Tongue (tissue), 2 donors: ENCODE results near the gene FXYD1. TPM values are rescaled to one million over a fixed set of nuclear protein-coding genes. Genes with fewer than 3 reads are reported as not detected.
"Not testable (repeated sequence)": the region's sequence is repeated elsewhere in the genome, so short reads cannot be mapped to it uniquely, and the experiment has no call there.

Experiments
- DNase-seq: peaks from one replicate; pipeline ENCODE4 v3.0.0-alpha.2; 2015
- total RNA-seq: library from RNA; depleted of rRNA; stranded (reverse); fragments of >200 nt; gene quantifications from one replicate; pipeline ENCODE4 v1.2.3, GENCODE V29; 2014

The FXYD1 gene
- total RNA-seq, 1 donor from 2014 or later: 44.2 TPM

- DNase-seq: no peak
These were observed 4.6 kb downstream of the FXYD1 start, which contains the start of gene FXYD7 for GRCh38 chr19:35143231-35143715. Gene FXYD7 (plus strand): TSS chr19:35143255. CDS start chr19:35143334, 79 bp downstream.

- no peak for DNase-seq
These were observed 5.2 kb downstream of the FXYD1 start for GRCh38 chr19:35143818-35144217.

DNA sequence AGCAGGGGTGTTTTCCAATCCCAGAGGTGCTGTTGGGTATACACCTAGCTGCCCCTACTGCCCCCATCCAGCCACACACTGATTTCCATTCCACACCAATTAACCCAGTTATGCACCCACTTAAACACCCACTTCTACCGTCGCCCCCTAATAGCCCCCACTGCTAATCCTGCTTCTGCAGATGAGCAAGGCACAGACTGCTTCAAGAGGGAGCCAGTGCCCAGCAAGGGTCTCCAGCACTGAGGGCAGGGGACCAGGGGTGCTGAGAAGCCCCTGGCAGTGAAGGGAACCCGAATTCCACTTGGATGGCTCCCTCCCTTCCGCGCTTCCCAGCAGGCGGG is 5.6 kb downstream of the FXYD1 start:
- no peak for DNase-seq

GRCh38 chr19:35144600-35145436 is 6.2 kb downstream of the FXYD1 start:
- no peak for DNase-seq

DNA sequence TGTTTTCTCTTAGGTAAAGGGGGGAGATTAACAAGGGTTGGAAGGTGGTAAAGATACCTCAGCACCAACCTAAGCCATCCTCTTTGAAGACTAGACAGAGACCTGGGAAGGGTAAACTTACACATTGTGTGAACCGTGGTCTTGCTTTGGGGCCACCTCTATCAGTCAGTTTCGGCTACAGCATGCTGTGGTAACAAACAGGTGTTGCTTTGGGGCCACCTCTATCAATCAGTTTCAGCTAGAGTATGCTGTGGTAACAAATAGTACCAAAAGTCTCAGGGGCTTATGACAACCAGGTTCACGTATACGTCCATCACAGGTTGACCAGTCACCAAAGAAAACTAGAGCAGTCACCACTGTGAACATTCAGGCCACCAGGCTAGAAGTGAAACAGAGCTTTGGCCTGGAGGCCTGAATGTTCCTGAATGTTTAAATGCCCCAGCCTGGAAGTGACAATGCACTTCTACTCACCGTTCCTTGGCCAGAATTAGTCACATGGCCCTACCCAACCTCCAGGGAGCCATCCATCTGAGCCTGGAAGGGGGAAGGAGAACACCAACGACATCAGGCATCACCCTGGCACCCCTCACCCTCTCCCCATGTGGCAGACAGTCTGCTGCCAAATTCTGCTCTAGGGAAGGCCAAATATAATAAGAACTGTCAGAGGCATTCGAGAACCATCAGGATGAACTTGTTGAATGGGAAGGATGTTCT is 8.3 kb downstream of the FXYD1 start:
- no peak for DNase-seq

- DNase-seq: no peak
These were observed 10.8 kb downstream of the FXYD1 start for GRCh38 chr19:35149463-35149862.

GRCh38 chr19:35150445-35150844 is 11.8 kb downstream of the FXYD1 start:
- no peak for DNase-seq

DNA sequence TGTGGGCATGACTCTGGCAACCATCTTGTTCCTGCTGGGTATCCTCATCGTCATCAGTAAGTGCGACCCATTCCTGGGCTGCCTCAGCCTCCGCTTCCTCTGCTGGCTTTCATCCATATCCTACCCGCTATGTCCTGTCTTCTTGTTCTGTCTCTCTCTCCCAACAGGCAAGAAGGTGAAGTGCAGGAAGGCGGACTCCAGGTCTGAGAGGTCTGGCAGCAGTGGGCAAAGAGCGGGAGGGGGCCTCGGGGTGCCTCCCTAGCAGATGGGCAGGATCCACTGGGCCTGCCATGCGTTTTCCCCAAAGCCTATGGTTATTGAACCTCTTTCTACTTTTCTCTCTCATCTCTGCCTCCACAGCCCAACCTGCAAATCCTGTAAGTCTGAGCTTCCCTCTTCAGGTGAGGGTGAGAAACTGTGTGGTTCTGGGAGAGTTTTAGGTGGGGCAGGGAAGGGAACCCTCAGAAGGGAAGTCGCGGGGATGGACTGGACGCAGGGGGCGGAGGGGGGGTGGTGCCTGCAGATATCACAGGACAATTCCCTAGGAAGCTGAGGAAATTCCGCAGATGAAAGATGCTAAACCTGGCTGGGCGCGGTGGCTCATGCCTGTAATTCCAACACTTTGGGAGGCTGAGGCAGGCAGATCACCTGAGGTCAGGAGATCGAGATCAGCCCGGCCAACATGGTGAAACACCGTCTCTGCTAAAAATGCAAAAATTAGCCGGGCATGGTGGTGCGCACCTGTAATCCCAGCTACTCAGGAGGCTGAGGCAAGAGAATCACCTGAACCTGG is 12.8 kb downstream of the FXYD1 start:
- no peak for DNase-seq

- DNase-seq: not testable (repeated sequence)
These were observed 14.5 kb downstream of the FXYD1 start for GRCh38 chr19:35153129-35153522.

- DNase-seq: peak; percentile 28
These were observed 15.3 kb downstream of the FXYD1 start for GRCh38 chr19:35153701-35154524.

DNA sequence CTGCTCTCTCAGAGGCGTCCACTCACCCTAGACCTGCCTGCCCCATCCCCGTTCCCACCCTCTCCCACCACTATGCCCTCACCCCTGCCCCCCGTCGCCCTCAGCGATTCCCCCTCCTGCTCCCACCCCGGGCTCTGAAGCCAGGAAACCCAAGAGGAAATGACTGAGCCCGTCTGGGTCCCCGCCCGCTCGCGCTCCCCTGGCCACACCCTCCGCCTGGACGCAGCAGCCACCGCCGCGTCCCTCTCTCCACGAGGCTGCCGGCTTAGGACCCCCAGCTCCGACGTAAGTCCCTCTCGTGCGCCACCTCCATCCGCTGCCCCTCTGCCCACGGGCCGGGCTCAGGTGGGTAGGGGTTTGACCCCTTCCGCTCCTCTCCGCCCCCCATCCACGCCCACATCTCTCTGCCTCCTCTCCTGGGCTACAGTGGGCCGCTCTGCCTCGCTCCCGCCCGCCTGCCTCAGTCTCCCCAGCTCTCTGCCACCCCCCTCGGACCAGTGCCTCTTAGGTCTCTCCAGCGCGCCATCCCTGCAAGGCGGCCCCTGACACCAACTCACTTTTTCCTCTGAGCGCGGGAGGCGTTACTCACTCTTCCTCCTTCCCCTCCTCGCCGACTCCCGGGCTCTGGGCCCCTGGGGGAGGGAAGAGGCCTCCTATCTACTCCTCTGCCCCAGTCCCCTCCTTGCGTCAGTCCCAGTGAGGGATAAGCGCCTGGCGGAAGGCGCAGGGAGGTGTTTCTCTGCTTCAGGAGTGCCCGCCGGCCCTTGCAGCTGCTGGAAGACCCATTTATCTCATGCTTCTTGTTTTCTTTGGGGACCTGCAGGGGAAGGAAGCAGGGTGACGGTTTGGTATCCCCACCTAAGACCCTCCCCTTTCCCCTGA is 16.1 kb downstream of the FXYD1 start, which contains the start of gene FXYD5:
Gene FXYD5 (plus strand): TSS at position 211 of the 882 bp plus-strand sequence. CDS start 816 bp downstream, outside the sequence.
- peak; percentile 51 for DNase-seq

DNA sequence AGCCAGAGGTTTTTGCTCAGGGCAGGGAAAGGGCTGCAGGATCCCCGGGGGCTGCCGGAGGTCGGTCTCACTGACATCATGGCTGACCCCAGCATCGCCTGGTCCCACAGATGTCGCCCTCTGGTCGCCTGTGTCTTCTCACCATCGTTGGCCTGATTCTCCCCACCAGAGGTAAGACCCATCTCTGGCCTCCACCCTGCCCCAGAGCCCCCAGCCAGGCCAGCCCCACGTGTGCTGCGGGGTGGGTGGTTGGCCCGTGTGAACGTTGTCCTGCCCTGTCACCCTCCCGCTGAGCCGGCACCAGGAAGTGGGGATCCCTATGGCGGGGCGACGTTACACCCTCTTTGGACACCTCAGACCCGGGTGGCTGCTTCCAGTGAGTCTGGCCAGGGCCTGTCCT is 16.8 kb downstream of the FXYD1 start:
- no peak for DNase-seq

- no peak for DNase-seq
These were observed 17.5 kb downstream of the FXYD1 start for GRCh38 chr19:35155981-35156672.

- DNase-seq: no peak
These were observed 18.0 kb downstream of the FXYD1 start for GRCh38 chr19:35156673-35157014.

GRCh38 chr19:35157431-35157830 is 18.8 kb downstream of the FXYD1 start:
- DNase-seq: no peak

DNA sequence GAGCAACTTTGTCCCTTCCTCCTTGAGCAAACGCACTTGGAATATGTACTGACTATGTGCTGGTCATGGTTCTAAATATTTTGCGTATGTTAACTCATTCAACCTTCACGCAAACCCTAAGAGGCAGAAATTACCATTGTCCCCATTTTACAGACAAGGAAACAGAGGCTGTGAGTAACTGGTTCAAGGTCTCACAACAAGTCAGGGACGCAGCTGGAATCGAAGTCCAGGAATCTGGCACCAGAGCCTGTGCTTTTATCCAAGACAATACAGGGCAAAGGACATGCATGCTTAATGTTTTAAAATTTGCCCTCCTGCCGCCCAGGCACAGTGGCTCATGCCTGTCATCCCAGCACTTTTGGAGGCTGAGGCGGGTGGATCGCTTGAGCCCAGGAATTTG is 21.0 kb downstream of the FXYD1 start:
- DNase-seq: no peak

DNA sequence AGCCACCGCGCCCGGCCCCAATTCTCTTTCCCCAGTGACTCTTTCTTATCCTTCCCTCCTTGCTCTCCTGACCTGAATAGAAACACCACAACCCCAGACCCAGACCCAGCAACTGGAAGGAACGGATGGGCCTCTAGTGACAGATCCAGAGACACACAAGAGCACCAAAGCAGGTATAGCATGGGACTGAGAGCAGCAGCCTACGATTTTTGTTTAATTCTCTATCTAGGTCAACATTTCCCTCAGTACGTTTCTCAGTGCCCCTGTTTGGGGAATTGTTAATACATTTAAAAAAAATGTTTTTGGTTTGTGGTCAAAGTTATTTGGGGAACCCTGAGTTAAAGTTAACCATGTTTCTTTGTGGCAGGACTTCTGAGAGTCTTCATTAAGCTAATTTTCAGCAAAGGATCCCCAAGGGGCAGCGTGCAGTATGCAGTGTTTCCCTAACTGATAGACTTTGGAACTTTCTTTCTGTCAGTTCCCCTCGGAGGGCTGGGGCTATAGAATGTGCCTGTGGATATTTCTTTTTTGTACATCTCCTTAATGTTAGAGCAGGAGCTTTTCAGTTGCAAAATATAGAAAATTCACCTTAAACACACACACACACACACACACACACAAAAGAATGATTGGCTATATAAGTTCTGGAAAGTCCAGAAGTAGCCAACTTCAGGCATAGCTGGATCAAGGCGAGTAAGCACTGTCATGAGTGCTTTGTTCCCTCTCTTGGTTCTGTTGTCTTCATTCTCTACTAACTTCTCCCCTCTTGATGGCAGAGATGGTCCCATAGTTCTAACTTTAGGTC is 22.2 kb downstream of the FXYD1 start:
- DNase-seq: no peak

DNA sequence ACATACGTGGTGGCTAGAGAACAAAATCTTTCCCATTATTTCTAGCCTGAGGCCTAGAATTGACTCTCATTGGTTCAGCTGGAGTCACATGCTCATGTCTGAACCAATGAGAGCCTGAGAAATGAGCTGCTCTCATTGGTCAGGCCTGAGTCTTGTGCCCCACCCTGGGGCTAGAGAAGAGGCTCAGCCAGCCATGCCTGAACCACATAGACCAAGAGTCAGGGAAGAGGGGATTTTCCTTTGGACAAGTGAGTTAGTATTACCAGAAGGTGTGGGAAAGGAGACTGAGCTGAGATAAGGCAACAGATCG is 22.8 kb downstream of the FXYD1 start:
- DNase-seq: no peak
